ENCODE results near the gene TRAF2.

TRAF2 gene

GRCh38 chr9:136949239-136949816, 63.0 kb downstream of the TRAF2 start:
- DNase-seq (ENCODE audit: insufficient read length, low spot score) (no peak), FAIRE-seq (peak; percentile 43)
- TF ChIP-seq TAF1 (IDR thresholded peaks at IDR 0.05; ENCODE audit: low read depth, low read length) (no peak), PAX5 (IDR thresholded peaks at IDR 0.05; ENCODE audit: insufficient read depth, low read length, severe bottlenecking) (no peak), POU2F2 (IDR thresholded peaks at IDR 0.05; ENCODE audit: low read depth, low read length) (no peak), POLR2A (IDR thresholded peaks at IDR 0.05; ENCODE audit: low read depth, low read length) (no peak), SPI1 (IDR thresholded peaks at IDR 0.05; ENCODE audit: low read depth, low read length) (no peak), POLR2AphosphoS5 (IDR thresholded peaks at IDR 0.05; ENCODE audit: low read depth, low read length) (no peak)

GRCh38 chr9:136949817-136950655, 63.7 kb downstream of the TRAF2 start:
- FAIRE-seq, result peak; percentile 100
- peak; percentile 100 for DNase-seq (ENCODE audit: insufficient read length, low spot score)
- TF ChIP-seq POLR2A (IDR thresholded peaks at IDR 0.05; ENCODE audit: low read depth, low read length), result no peak; the same call in 1 of the 2 replicates
- no peak for TF ChIP-seq TAF1 (IDR thresholded peaks at IDR 0.05; ENCODE audit: low read depth, low read length)
- no peak for TF ChIP-seq SPI1 (IDR thresholded peaks at IDR 0.05; ENCODE audit: low read depth, low read length)
- no peak for TF ChIP-seq POLR2AphosphoS5 (IDR thresholded peaks at IDR 0.05; ENCODE audit: low read depth, low read length)
- TF ChIP-seq POU2F2 (IDR thresholded peaks at IDR 0.05; ENCODE audit: low read depth, low read length), result no peak
- TF ChIP-seq PAX5 (IDR thresholded peaks at IDR 0.05; ENCODE audit: insufficient read depth, low read length, severe bottlenecking), result no peak

- DNase-seq (ENCODE audit: insufficient read length, low spot score), result no peak
- no peak for TF ChIP-seq TAF1 (IDR thresholded peaks at IDR 0.05; ENCODE audit: low read depth, low read length)
- no peak for TF ChIP-seq PAX5 (IDR thresholded peaks at IDR 0.05; ENCODE audit: insufficient read depth, low read length, severe bottlenecking)
- TF ChIP-seq POLR2A (IDR thresholded peaks at IDR 0.05; ENCODE audit: low read depth, low read length), result no peak
- no peak for TF ChIP-seq POLR2AphosphoS5 (IDR thresholded peaks at IDR 0.05; ENCODE audit: low read depth, low read length)
- TF ChIP-seq POU2F2 (IDR thresholded peaks at IDR 0.05; ENCODE audit: low read depth, low read length), result no peak
- TF ChIP-seq SPI1 (IDR thresholded peaks at IDR 0.05; ENCODE audit: low read depth, low read length), result no peak
- FAIRE-seq, result no peak
Observed at GRCh38 chr9:136950656-136951276, 64.5 kb downstream of the TRAF2 start.

GRCh38 chr9:136951541-136952320, 65.4 kb downstream of the TRAF2 start, which contains the start of gene LCN12:
Gene LCN12, plus strand, starts transcription at chr9:136952273. Its CDS starts 55 bp downstream, at chr9:136952328.
- DNase-seq (ENCODE audit: insufficient read length, low spot score), result no peak
- no peak for TF ChIP-seq POLR2AphosphoS5 (IDR thresholded peaks at IDR 0.05; ENCODE audit: low read depth, low read length)
- TF ChIP-seq PAX5 (IDR thresholded peaks at IDR 0.05; ENCODE audit: insufficient read depth, low read length, severe bottlenecking), result no peak
- no peak for TF ChIP-seq SPI1 (IDR thresholded peaks at IDR 0.05; ENCODE audit: low read depth, low read length)
- TF ChIP-seq POLR2A (IDR thresholded peaks at IDR 0.05; ENCODE audit: low read depth, low read length), result no peak
- no peak for TF ChIP-seq TAF1 (IDR thresholded peaks at IDR 0.05; ENCODE audit: low read depth, low read length)
- TF ChIP-seq POU2F2 (IDR thresholded peaks at IDR 0.05; ENCODE audit: low read depth, low read length), result no peak
- FAIRE-seq, result no peak

GRCh38 chr9:136952321-136952850, 66.1 kb downstream of the TRAF2 start:
- TF ChIP-seq TAF1 (IDR thresholded peaks at IDR 0.05; ENCODE audit: low read depth, low read length) (no peak), POU2F2 (IDR thresholded peaks at IDR 0.05; ENCODE audit: low read depth, low read length) (no peak), SPI1 (IDR thresholded peaks at IDR 0.05; ENCODE audit: low read depth, low read length) (no peak), PAX5 (IDR thresholded peaks at IDR 0.05; ENCODE audit: insufficient read depth, low read length, severe bottlenecking) (no peak), POLR2A (IDR thresholded peaks at IDR 0.05; ENCODE audit: low read depth, low read length) (no peak), POLR2AphosphoS5 (IDR thresholded peaks at IDR 0.05; ENCODE audit: low read depth, low read length) (no peak)
- no peak for DNase-seq (ENCODE audit: insufficient read length, low spot score)
- FAIRE-seq, result no peak

GRCh38 chr9:136952876-136953770, 66.8 kb downstream of the TRAF2 start:
- FAIRE-seq, result no peak
- TF ChIP-seq SPI1 (IDR thresholded peaks at IDR 0.05; ENCODE audit: low read depth, low read length), result no peak
- TF ChIP-seq PAX5 (IDR thresholded peaks at IDR 0.05; ENCODE audit: insufficient read depth, low read length, severe bottlenecking), result no peak
- TF ChIP-seq POLR2A (IDR thresholded peaks at IDR 0.05; ENCODE audit: low read depth, low read length), result no peak
- no peak for TF ChIP-seq TAF1 (IDR thresholded peaks at IDR 0.05; ENCODE audit: low read depth, low read length)
- no peak for TF ChIP-seq POLR2AphosphoS5 (IDR thresholded peaks at IDR 0.05; ENCODE audit: low read depth, low read length)
- TF ChIP-seq POU2F2 (IDR thresholded peaks at IDR 0.05; ENCODE audit: low read depth, low read length), result no peak
- DNase-seq (ENCODE audit: insufficient read length, low spot score), result no peak

DNA sequence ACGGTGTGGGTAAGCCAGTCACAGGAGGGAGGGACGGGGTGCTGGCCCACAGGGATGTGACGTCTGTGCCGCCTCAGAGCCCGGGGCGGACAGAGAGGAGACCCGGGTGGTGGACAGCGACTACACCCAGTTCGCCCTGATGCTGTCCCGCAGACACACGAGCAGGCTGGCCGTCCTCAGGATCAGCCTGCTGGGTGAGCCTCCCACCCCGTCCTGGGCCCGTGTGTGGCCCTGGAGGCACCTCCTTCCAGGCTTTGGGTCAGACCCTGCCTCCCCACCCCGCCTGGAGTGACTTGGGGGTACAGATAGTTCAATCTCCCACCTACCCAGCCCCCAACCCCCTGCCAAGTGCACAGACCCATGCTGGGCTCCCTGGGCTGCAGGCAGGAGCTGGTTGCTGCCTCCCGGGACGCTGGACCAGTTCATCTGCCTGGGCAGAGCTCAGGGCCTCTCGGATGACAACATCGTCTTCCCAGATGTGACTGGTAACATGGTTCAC, 67.5 kb downstream of the TRAF2 start:
- FAIRE-seq, result no peak
- no peak for DNase-seq (ENCODE audit: insufficient read length, low spot score)
- TF ChIP-seq POLR2A (IDR thresholded peaks at IDR 0.05; ENCODE audit: low read depth, low read length) (no peak), POLR2AphosphoS5 (IDR thresholded peaks at IDR 0.05; ENCODE audit: low read depth, low read length) (no peak), SPI1 (IDR thresholded peaks at IDR 0.05; ENCODE audit: low read depth, low read length) (no peak), POU2F2 (IDR thresholded peaks at IDR 0.05; ENCODE audit: low read depth, low read length) (no peak), TAF1 (IDR thresholded peaks at IDR 0.05; ENCODE audit: low read depth, low read length) (no peak), PAX5 (IDR thresholded peaks at IDR 0.05; ENCODE audit: insufficient read depth, low read length, severe bottlenecking) (no peak)
